Left renal cortex interstitium (tissue), 4 donors: ENCODE results near the gene TGOLN2. TPM values are rescaled to one million over a fixed set of nuclear protein-coding genes. Genes with fewer than 3 reads are reported as not detected.
"Not testable (repeated sequence)": the region's sequence is repeated elsewhere in the genome, so short reads cannot be mapped to it uniquely, and the experiment has no call there.

Source experiments
- DNase-seq, 4 donors: peaks; one replicate each; pipeline ENCODE4 v3.0.0-alpha.2; 2013; ENCODE audit warnings: low read depth in 4 of 4, low spot score in 2 of 4, missing footprints in 1 of 4
- polyA plus RNA-seq, 4 donors: library from polyadenylated mRNA; unstranded; fragments of 120-200 nt; gene quantifications; one replicate each; pipeline ENCODE4 v1.2.1, GENCODE V29; 2013; ENCODE audit not compliant: insufficient read length in 4 of 4

Gene TGOLN2
- polyA plus RNA-seq, 4 donors, result 113 to 136 (median 127) TPM

DNA sequence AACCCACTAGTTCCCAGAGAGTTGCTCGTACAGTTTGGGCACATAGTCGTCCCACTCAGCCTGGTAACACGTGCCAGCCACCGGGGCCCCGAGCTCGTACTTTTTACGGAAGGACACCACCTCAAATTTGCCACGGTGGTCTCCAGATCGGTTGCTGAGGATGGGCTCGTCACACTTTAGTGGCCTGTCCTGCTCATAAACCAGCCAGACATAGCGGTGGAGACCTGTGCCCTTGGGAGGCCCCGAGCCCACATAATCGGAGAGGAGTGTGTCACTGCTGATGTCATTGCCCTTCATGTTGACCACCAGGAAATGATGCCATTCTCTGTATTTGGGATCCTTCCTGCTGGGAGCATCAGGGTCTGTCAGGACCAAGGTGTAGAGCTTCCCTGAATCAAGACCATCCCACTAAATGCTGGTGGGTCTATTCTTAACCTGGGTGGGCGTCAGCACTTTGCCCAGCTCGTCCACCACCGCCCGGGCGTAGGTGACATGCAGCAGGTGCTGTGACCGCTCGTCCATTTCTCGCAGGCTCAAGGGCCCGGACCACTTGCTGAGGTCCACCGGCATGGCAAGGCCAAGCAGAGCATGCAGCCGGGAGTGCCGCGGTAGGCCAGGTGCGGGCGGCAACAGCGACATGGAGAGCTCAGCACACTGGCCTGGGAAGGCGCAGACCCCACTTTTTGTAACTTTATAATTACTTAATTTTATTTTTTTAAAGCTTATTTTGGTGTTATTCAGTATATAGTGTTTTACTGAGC is 13.7 kb upstream of the TGOLN2 start:
- no peak for DNase-seq

DNA sequence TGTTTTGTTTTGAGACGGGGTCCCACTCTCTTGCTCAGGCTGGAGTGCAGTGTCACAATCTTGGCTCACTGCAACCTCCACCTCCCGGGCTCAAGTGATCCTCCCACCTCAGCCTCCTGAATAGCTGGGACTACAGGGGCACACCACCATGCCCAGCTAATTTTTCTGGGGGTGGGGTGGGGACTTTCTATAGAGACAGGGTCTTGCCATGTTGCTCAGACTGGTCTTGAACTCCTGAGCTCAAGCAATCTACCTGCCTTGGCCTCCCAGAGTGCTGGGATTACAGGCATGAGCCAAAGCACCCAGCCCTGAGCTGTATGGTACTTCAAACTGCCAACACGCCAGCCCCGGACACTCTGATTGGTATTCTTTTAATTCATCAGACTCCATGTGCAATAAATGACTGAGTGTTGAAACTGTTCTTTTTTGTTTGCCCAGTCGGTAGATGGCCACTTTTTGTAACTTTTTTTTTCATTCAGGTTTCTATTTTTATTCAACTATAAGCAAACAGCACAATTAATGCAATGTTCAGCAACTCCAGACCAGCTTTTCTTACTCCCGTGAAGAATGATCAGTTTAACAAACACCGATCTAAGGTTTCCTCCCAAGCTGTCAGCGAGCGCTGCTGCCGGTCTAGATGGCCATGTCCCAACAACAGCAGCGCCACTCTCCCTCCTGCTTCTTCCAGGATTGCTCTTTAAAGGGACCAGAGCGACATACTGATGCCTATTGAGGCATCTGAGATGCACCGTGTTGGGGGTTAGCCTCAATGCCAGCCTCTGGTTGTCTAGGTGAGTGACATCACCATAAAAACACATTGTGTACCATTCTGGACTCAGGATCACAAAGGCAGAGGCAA is 12.5 kb upstream of the TGOLN2 start:
- no peak for DNase-seq

DNA sequence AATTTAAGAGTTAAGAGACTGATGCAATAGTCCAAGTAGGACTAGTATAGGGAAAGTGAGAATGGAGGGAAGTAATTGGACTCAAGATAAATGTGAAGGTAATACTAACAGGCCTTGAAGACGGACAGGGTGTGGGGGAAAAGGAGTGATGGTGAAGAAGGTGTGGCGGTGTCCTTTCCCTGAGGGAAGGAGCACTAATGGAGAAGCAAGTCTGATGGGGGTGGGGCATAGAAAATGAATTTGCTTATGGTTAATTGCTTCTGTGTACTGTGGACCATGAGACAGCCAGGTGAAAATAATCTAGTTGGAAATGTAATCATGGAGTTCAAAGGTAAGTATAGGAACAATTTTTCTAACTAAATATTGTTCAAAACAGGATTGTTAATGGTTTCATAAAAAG is 7.1 kb upstream of the TGOLN2 start:
- no peak for DNase-seq

DNA sequence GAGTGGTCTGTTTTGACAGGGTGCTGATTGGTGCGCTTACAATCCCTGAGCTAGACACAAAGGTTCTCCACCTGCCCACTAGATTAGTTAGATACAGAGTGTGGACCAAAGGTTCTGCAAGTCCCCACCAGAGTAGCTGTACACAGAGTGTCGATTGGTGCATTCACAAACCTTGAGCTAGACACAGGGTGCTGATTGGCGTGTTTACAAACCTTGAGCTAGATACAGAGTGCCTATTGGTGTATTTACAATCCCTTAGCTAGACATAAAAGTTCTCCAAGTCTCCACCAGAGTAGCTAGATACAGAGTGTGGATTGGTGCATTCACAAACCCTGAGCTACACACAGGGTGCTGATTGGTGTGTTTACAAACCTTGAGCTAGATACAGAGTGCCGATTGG is 6.1 kb upstream of the TGOLN2 start:
- not testable (repeated sequence) for DNase-seq

DNA sequence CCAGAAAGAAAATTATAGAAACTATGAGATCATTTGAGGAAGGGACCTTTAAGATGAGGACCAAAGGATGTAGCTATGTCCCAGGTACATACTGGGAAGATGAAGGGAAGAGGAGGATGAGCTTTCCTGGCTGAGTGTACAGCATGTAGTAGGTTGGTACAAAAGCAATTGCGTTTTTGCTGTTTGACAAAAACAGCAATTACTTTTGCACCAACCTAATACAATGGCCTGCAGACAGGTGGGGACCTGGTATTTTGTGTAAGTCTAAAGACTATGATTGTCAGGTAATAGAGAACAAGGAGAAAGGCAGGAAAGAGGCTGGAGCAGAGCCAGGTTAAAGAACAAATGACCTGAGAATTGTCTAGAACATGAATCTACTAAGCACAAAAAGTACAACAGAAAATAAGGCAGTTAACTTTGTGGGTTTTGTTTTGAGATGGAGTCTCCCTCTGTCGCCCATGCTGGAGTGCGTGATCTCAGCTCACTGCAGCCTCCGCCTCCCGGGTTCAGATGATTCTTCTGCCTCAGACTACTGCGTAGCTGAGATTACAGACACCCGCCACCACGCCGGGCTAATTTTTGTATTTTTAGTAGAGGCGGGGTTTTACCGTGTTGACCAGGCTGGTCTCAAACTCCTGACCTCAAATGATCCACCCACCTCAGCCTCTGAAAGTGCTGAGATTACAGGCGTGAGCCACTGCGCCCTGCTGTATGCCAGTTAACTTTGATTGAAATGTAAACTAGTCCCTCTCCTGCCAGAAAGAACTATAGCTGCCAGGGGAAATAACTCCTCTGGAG is 3.2 kb upstream of the TGOLN2 start:
- no peak for DNase-seq

GRCh38 chr2:85329701-85330100 is 1.9 kb upstream of the TGOLN2 start:
- DNase-seq, result not testable (repeated sequence)

- DNase-seq, result no peak
These were observed 1.4 kb upstream of the TGOLN2 start for GRCh38 chr2:85329181-85329651.

DNA sequence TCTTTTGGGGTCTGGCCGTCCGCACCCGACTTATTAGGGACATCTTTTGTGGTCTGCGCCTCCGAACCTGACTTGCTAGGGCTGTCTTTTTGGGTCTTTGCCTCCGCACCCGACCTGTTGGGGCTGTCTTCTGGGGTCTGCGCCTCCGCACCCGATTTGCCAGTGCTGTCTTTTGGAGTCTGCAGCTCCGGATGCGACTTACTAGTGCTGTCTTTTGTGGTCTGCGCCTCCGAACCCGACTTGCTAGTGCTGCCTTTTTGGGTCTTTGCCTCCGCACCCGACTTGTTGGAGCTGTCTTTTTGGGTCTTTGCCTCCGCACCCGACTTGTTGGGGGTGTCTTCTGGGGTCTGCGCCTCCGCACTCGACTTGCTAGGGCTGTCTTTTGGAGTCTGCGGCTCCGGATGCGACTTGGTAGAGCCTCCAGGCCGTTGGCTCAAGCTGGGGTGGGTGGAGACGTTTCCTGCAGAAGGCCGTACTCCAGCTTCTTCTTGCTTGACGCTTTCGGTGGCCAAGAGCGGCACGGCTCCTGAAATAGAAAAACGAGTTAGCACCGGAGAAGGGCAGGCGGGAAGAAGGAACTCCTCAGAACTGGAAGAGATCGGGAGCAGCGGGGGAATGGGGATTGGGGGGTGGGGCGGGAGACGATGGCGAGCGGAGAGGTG is 498 bp downstream of the TGOLN2 start:
- DNase-seq, result no peak

- no peak for DNase-seq
These were observed 1.2 kb downstream of the TGOLN2 start for GRCh38 chr2:85326406-85327159.

- DNase-seq, result no peak
These were observed 2.4 kb downstream of the TGOLN2 start for GRCh38 chr2:85325466-85325811.

DNA sequence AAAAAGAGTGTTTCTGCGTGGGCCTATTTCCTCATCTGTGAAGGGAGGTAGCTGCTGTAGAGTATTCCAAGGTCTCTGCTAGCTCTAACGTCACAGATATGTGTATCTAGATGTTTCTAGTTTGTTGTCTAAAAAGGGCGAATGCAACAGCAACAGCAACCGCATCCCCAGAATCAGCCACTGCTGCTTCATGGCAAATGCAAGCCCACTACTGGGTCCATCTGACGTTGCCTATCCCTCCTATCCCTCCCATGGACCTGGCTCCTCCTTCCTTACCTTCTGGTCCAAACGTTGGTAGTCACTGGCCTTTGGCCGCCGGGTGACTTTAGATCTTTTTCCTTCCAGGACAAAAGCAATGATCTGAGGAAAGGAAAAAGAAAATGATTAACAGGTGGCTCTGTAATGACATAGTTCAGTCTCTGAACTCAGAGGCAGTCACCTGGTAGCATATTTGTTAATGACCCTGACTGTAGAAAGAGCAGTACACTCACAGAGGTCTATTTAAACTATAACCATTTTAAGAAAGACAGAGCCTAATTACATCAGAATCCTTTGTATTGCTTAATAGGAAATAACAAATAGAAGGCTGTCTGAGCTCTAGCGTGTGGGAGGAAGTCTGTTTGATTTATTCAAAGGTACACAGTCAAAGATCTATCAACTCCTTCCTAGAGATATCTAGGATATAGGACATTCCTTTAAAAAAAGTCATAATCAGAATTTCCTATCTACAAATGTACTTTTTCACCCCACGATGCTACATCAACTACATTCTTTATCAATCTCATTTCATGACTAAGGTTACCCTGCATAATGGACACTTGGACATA is 2.9 kb downstream of the TGOLN2 start:
- DNase-seq, result no peak

DNA sequence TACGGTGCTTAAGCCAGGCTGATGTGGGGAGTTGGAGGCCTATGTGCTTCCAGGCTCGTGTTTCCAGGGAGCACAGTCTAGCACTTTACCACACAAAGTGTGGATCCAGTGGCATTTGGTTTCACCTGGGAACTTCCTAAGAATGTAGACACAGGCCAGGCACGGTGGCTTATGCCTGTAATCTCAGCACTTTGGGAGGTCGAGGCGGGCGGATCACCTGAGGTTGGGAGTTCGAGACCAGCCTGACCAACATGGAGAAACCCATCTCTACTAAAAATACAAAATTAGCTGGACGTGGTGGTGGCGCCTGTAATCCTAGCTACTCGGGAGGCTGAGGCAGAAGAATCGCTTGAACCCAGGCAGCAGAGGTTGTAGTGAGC is 3.8 kb downstream of the TGOLN2 start:
- DNase-seq, result not testable (repeated sequence)

GRCh38 chr2:85323351-85323987 is 4.3 kb downstream of the TGOLN2 start:
- no peak for DNase-seq

DNA sequence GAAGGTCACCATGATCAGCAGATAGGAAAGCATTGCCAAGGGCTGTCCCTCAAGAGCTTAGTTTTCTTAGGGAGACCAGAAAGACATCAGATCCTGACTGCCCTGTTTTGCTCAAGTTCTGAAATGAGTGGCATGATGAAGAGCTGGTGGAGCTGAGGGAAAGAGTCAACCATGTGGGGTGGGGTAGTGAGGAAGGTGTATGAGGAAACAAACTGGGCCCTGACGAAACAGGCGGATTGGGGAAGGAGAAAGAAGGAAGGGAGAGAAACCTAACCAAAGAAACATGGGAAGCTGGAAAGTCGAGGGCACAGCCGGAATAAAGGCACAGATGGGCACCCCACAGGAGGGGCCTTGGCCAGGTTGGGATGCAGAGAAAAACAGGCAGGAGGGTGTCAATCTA is 8.0 kb downstream of the TGOLN2 start:
- DNase-seq, result no peak

- DNase-seq, result no peak
These were observed 9.3 kb downstream of the TGOLN2 start for GRCh38 chr2:85318222-85319074.

- DNase-seq, result not testable (repeated sequence)
These were observed 11.9 kb downstream of the TGOLN2 start for GRCh38 chr2:85315921-85316320.

- no peak for DNase-seq
These were observed 12.9 kb downstream of the TGOLN2 start for GRCh38 chr2:85314884-85315242.

DNA sequence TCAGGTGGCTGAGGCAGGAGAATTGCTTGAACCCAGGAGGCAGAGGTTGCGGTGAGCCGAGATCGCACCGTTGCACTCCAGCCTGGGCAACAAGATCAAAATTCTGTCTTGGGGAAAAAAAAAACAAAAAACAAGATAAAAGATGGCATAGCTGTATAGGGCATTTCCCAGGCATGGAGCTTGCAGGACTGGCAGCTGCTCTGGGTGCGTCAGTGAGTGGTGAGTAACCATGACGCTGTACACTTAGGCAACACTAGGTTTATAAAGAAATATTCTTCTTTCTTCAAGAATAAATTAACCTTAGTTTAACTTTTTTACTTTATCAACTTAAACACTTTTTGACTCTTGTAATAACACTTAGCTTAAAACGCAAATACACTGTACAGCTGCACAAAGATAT is 15.4 kb downstream of the TGOLN2 start:
- DNase-seq, result no peak
